T-helper 1 cell treated with Interleukin-12 subunit alpha and Interleukin-12 subunit beta and Interleukin-4 antibody, amounts not matched to agents 30 μg/mL and 1 μg/mL, for 36 hours (primary cell): ENCODE data around the gene TIE1.

ENCODE experiments used
- H3K27ac Mint-ChIP-seq: one replicate; pipeline ENCODE4 v1.8.0; 2021; ENCODE audit warnings: mild to moderate bottlenecking, mixed read lengths
- H3K27me3 Mint-ChIP-seq: one replicate; pipeline ENCODE4 v1.8.0; 2021; ENCODE audit warnings: low read depth, mixed read lengths
- H3K36me3 Mint-ChIP-seq: one replicate; pipeline ENCODE4 v1.8.0; 2021; ENCODE audit warnings: low read depth, mixed read lengths
- H3K4me1 Mint-ChIP-seq: one replicate; pipeline ENCODE4 v1.8.0; 2021; ENCODE audit warnings: low read depth, mixed read lengths
- H3K4me3 Mint-ChIP-seq: one replicate; pipeline ENCODE4 v1.8.0; 2021; ENCODE audit warnings: mild to moderate bottlenecking, moderate library complexity, mixed read lengths
- H3K9me3 Mint-ChIP-seq: one replicate; pipeline ENCODE4 v1.8.0; 2021; ENCODE audit warnings: mixed read lengths

TIE1 gene

DNA sequence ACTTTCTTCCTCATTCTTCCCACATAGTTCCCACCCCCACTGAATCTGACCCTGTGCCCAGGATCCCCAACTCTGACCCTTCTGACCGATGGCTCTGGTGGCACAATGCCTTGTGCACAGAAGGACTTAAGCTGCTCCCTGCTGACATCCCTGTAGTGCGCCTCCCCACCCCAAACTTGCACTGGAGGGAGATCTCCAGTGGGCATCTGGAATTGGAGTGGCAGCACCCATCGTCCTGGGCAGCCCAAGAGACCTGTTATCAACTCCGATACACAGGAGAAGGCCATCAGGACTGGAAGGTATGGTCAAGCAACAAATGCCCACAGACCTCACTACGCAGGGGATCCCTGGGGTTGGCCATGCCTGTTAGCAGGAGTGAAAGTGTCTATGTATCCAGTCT is 45.9 kb downstream of the TIE1 start:
- H3K27me3 Mint-ChIP-seq = peaks cover 4% of the 10 kb centered on the region
- H3K9me3 Mint-ChIP-seq = no peaks in the 10 kb centered on the region
- H3K27ac Mint-ChIP-seq = no peak overlapping the region
- H3K36me3 Mint-ChIP-seq = no peaks in the 10 kb centered on the region
- H3K4me1 Mint-ChIP-seq = peaks cover 4% of the 10 kb centered on the region
- no peak overlapping the region for H3K4me3 Mint-ChIP-seq

DNA sequence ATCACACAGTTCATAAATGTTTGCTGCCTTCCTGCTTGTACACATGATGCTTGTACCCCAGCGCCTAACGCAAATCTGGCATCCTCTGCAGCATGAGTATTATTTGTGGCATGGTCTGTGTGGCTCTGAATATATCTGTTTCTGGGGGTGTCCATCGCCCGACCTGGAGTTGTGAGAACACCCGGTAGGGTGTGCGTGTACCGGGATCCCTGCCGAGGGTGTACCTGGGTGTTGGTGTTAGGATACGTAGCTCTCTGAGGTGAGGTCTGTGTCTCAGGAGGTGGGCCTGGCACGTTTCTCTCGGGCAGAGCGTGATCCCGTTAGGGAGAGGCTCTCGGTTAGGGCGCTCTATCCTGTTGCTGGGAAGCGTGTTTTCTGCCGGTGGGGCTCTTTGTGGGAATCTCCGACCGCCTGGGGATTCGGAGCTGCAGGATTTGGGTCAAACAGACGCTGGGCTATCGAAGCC is 47.6 kb downstream of the TIE1 start:
- H3K27me3 Mint-ChIP-seq = peaks cover 4% of the 10 kb centered on the region
- H3K27ac Mint-ChIP-seq = no peak overlapping the region
- H3K9me3 Mint-ChIP-seq = no peaks in the 10 kb centered on the region
- H3K4me3 Mint-ChIP-seq = no peak overlapping the region
- H3K4me1 Mint-ChIP-seq = peaks cover 10% of the 10 kb centered on the region
- H3K36me3 Mint-ChIP-seq = no peaks in the 10 kb centered on the region

DNA sequence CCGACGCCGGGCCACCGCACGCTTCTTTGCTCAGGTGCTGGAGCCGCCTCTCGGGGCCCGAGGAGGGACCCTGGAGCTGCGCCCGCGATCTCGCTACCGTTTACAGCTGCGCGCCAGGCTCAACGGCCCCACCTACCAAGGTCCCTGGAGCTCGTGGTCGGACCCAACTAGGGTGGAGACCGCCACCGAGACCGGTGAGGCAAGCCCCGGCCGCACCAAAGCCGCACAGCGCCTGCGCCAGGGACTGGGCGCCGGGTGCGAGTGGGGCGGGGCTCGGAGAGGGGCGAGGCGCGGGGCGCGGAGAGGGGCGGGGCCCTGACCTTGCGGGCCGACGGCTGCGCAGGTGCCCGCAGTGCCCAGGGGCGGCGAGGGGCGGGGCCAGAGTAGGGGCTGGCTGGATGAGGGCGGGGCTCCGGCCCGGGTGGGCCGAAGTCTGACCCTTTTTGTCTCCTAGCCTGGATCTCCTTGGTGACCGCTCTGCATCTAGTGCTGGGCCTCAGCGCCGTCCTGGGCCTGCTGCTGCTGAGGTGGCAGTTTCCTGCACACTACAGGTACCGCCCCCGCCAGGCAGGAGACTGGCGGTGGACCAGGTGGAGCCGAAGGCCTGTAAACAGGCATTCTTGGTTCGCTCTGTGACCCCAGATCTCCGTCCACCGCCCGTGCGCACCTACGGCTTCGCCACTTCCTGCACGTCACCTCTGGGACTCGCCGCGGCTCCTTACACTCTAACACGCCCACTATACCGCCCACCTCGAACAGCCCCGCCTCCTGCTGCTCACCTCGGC is 48.2 kb downstream of the TIE1 start:
- H3K36me3 Mint-ChIP-seq = no peaks in the 10 kb centered on the region
- H3K27me3 Mint-ChIP-seq = peaks cover 4% of the 10 kb centered on the region
- H3K4me3 Mint-ChIP-seq = peak overlapping the region; percentile 67
- peak overlapping the region; percentile 75 for H3K27ac Mint-ChIP-seq
- peaks cover 10% of the 10 kb centered on the region for H3K4me1 Mint-ChIP-seq
- no peaks in the 10 kb centered on the region for H3K9me3 Mint-ChIP-seq

DNA sequence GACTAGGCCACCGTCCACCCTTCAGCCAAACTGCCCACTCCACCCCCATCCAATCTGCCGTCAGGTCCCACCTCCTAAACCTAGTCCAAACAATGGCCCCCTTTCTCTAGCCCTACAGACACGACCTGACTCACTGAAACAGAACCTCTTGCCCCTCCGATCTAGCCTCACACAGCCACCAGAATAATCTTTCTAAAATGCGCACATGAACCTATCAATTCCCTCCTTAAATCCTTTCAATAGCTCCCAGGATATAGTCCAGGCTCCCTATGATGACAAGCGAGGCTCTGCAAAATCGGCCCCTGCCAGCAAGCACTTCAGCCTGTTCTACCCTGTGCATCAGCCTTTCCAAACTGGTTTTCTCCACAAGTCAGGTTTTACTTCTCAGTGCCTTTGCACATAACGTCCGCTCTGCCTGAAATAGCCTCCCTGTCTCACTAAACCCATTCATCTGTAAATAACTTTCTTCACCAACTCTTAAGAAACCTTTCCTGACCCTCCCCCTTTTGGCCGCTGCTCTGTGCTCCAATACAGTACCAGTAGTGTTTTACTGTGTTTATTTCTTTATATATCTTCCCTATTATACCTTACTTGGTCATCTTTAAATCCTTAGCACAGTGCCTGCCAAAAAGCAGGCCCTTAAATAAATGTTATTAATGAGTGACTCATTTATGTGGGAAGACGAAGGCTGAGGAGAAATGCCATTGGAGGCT is 49.0 kb downstream of the TIE1 start:
- H3K27me3 Mint-ChIP-seq = peaks cover 4% of the 10 kb centered on the region
- H3K4me1 Mint-ChIP-seq = peaks cover 10% of the 10 kb centered on the region
- peak overlapping the region; percentile 75 for H3K27ac Mint-ChIP-seq
- H3K9me3 Mint-ChIP-seq = no peaks in the 10 kb centered on the region
- H3K4me3 Mint-ChIP-seq = peak overlapping the region; percentile 67
- no peaks in the 10 kb centered on the region for H3K36me3 Mint-ChIP-seq

DNA sequence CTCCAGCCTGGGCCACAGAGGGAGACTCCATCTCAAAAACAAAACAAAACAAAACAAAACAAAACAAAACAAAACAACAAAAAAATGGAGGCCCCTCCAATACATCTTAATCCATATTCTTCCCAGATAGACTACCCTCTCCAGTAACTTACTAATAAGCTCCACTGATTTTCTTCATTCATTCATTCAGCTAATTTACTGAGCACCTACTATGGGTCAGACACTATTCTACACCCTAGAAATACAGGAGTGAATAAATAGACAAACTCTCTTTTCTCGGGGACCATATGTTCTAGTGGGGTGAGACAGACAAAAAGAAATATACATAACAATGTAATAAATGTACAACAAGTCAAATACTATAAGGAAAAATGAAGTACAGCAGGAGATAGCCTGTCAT is 50.2 kb downstream of the TIE1 start:
- Mint-ChIP-seq H3K4me1 (peaks cover 10% of the 10 kb centered on the region), H3K36me3 (no peaks in the 10 kb centered on the region), H3K9me3 (no peaks in the 10 kb centered on the region), H3K27me3 (peaks cover 4% of the 10 kb centered on the region), H3K27ac (no peak overlapping the region), H3K4me3 (no peak overlapping the region)

DNA sequence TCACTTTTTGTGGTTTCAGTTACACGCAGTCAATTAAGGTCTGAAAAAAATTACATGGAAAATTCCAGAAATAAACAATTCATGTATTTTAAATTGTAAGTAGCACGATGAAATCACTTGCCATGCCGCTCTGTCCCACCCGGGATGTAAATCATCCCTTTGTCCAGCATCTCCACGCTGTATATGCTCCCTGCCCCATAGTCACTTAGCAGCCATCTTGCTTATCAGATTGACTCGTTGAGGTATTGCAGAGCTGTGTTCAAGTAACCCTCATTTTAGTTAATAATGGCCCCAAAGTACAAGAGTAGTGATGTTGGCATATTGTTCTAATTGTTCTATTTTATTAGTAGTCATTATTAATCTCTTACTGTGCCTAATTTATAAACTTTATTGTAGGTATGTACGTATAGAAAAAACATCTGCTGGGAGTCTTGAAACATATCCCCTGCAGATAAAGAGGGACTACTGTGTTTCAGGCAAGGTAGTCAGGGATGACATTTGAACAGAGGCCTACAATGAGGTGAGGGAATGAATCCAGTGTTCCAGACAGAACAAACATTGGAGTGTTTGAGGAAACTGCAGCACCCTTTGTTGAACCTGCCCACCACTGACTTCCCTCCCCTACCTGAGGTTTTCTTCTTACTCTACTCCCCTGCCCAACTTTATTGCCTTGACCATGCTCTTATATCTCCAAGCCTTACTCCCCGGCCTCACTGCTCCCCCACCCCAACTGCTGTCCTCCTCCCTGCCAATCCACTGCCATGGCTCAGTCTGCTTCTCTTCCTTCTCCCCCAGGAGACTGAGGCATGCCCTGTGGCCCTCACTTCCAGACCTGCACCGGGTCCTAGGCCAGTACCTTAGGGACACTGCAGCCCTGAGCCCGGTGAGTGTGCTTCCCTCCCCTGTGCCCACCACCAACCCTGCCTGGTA is 50.9 kb downstream of the TIE1 start:
- Mint-ChIP-seq H3K4me3 (no peak overlapping the region), H3K27ac (no peak overlapping the region), H3K27me3 (peaks cover 4% of the 10 kb centered on the region), H3K36me3 (no peaks in the 10 kb centered on the region), H3K9me3 (no peaks in the 10 kb centered on the region), H3K4me1 (peaks cover 10% of the 10 kb centered on the region)

DNA sequence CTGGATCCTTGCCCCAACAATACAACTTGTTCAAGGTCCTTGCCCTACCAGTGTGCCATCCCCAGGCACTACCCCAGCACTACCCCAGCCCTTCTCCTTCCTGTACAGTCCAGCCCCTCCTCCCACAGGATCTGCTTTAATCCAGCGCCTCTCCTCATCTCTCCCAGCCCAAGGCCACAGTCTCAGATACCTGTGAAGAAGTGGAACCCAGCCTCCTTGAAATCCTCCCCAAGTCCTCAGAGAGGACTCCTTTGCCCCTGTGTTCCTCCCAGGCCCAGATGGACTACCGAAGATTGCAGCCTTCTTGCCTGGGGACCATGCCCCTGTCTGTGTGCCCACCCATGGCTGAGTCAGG is 51.5 kb downstream of the TIE1 start:
- Mint-ChIP-seq H3K27me3 (no peaks in the 10 kb centered on the region), H3K9me3 (no peaks in the 10 kb centered on the region), H3K4me1 (peaks cover 11% of the 10 kb centered on the region), H3K36me3 (peaks cover 3% of the 10 kb centered on the region), H3K4me3 (no peak overlapping the region), H3K27ac (no peak overlapping the region)

DNA sequence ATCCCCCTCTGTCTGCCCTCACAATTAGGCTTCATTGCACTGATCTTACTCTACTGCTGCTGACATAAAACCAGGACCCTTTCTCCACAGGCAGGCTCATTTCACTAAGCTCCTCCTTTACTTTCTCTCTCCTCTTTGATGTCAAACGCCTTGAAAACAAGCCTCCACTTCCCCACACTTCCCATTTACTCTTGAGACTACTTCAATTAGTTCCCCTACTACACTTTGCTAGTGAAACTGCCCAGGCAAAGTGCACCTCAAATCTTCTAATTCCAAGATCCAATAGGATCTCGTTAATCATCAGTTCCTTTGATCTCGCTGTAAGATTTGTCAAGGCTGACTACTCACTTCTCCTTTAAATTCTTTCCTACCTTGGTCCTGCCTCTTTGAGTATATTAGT is 52.1 kb downstream of the TIE1 start:
- Mint-ChIP-seq H3K27me3 (no peaks in the 10 kb centered on the region), H3K4me1 (peaks cover 14% of the 10 kb centered on the region), H3K36me3 (peaks cover 3% of the 10 kb centered on the region), H3K27ac (peak overlapping the region; percentile 41), H3K4me3 (no peak overlapping the region), H3K9me3 (no peaks in the 10 kb centered on the region)

DNA sequence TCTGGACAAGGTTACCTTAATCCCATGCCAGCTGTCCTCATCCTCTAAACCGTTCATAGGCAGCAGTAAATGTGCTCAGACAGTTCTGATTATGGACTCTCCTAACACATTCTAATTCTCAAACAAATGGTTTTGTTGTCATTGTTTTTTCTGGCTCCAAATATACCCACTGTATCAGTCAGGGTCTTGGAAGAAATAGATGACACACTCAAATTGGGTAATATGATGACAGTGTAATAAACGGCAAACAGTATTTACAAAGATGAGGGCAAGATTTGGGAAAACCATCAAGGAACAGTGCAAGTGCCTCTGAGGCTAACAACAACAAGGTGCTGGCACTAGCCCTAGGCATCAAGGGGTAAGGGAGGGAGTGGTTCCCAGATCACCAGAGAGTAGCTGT is 53.7 kb downstream of the TIE1 start:
- Mint-ChIP-seq H3K27ac (no peak overlapping the region), H3K27me3 (no peaks in the 10 kb centered on the region), H3K9me3 (no peaks in the 10 kb centered on the region), H3K4me1 (peaks cover 20% of the 10 kb centered on the region), H3K4me3 (no peak overlapping the region), H3K36me3 (peaks cover 5% of the 10 kb centered on the region)

DNA sequence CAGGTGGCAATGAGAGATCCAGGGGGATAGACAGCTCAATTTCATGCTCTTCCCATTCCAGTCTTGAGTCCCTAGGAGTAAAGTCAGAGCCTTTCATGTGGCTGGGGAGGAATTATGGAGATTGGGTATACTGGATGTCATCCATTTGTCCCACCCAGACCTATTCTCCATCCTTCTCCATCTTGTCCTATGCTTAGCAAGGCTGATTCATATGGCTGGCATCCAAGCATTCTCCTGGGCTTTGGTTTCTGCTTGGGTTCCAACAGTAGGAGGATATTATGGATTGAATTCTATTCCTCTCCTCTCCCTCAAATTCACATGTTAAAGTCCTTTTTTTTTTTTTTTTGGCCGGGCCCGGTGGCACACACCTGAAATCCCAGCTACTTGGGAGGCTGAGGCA is 54.2 kb downstream of the TIE1 start:
- peaks cover 22% of the 10 kb centered on the region for H3K4me1 Mint-ChIP-seq
- H3K27ac Mint-ChIP-seq = no peak overlapping the region
- H3K4me3 Mint-ChIP-seq = no peak overlapping the region
- peaks cover 10% of the 10 kb centered on the region for H3K36me3 Mint-ChIP-seq
- no peaks in the 10 kb centered on the region for H3K9me3 Mint-ChIP-seq
- no peaks in the 10 kb centered on the region for H3K27me3 Mint-ChIP-seq

DNA sequence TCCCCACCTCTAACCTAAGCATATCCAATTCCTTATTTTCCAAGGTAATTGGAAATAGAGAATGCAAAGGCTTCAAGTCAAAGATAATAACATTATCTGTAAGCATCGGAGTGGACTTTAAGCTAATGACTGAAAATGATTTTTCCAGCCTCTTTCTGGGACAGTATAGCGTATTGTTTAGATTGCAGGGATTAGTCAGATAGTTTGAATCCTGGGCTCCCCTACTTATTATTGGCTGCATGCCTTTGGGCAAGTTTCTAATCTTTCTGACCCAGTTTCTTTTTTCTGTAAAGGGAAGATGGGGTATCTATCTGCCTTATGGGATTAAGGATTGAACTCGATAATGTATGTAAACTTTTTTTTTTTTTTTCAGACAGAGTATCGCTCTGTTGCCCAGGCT is 56.5 kb downstream of the TIE1 start:
- Mint-ChIP-seq H3K4me3 (no peak overlapping the region), H3K36me3 (peaks cover 26% of the 10 kb centered on the region), H3K4me1 (peaks cover 43% of the 10 kb centered on the region), H3K27ac (no peak overlapping the region), H3K9me3 (no peaks in the 10 kb centered on the region), H3K27me3 (no peaks in the 10 kb centered on the region)

DNA sequence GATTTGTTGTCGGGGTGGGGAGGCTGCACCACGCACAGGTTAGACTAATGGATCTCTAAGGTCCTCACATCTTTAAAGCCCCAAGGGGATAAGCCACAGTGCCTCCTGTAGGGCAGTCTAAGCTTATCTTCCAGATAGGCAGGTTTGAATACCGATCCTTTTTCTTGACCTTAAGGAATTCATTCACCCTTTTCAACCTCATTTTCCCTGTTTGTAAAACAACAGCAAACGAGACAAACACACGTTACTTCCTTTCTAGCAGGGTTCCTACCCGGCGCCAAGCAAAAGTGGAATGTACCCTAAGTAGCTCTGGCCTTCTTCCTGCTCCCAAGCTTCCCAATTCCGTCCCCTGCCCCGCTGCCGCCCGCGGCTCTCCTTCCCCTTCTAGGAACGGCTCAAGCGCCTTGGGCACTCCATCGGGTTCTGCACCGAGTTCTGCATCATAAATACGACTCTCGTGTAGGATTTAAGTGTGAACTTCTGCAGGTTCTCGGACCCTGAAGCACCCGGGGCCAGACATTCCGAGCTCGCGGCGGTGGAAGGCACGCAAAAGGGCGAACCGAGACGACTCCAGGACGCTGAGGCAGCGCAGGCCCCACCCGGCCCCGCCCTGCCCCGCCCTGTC is 57.5 kb downstream of the TIE1 start:
- Mint-ChIP-seq H3K4me1 (peaks cover 41% of the 10 kb centered on the region), H3K4me3 (peak overlapping the region; percentile 96)

DNA sequence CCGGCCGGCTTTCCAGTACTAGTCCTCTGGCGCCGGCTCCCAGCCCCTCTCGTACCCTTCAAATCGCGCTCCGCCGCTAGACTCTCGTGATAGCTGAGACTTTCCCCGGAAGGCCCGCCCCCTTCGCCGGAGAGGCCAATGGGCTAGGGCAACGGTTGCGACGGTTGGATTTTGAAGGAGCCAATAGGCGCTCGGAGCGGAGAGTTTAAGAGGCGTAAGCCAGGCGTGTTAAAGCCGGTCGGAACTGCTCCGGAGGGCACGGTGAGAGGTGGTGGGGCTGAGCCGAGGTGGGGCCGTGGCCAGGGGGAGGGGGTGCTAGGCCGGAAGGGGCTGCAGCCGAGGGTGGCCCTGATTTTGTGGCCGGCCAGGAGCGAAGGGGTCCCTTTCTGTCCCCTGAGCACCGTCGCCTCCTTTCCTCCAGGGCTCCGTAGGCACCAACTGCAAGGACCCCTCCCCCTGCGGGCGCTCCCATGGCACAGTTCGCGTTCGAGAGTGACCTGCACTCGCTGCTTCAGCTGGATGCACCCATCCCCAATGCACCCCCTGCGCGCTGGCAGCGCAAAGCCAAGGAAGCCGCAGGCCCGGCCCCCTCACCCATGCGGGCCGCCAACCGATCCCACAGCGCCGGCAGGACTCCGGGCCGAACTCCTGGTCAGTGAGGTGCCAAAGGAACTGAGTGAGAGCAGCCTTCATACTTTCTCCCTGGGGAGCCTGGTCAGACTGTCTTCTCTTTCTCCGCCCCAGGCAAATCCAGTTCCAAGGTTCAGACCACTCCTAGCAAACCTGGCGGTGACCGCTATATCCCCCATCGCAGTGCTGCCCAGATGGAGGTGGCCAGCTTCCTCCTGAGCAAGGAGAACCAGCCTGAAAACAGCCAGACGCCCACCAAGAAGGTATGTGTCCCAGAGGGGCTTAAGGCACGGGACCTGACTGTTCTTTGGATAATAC is 58.2 kb downstream of the TIE1 start, which contains the start of gene CDC20:
CDC20 (plus strand) TSS at position 236 of the 948 bp plus-strand sequence; CDS start at position 471, 235 bp downstream.
- Mint-ChIP-seq H3K4me1 (peaks cover 43% of the 10 kb centered on the region), H3K9me3 (no peaks in the 10 kb centered on the region), H3K27me3 (no peaks in the 10 kb centered on the region), H3K36me3 (peaks cover 33% of the 10 kb centered on the region), H3K27ac (peak within 1 kb of the TSS; percentile 85), H3K4me3 (peak within 1 kb of the TSS; percentile 96)

More for the DNA sequence above, 57.5 kb downstream of the TIE1 start:
- Mint-ChIP-seq H3K9me3 (no peaks in the 10 kb centered on the region), H3K36me3 (peaks cover 30% of the 10 kb centered on the region), H3K27me3 (no peaks in the 10 kb centered on the region), H3K27ac (peak overlapping the region; percentile 85)
